ENCODE measurements around the gene CD83. TPM values are rescaled to one million over a fixed set of nuclear protein-coding genes. Genes with fewer than 3 reads are reported as not detected.

CD83 gene
- total RNA-seq, 2 experiments from 2014 or later = 15.0 to 26.2 TPM

DNA sequence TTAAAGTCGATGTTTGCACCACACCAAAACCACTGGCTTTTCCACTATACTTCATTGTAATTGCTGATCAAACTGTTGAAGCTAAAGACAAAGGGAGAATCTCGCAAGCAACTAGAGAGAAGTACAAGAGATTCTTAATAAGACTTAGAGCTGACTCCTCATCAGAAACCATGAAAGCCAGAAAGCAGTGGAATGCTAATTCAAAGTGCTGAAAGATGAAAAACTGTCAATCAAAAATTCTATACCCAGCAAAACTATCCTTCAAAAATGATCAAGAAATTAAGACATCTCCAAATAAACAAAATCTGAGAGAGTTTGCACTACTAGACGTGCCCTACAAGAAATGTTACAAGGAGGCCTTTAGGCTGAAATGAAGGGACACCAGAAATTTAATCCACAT, 52.6 kb downstream of the CD83 start:
- intact Hi-C loops (cut with micrococcal nuclease; ENCODE audit: unreplicated experiment) = no loop called here
- Histone ChIP-seq H3K27ac (ENCODE audit: low read depth, low read length, poor library complexity, severe bottlenecking) (no peak overlapping the region), H3K79me2 (ENCODE audit: insufficient read depth, low read depth, low read length) (no peaks in the 10 kb centered on the region), H3K9me3 (ENCODE audit: low read length) (peaks cover 42% of the 10 kb centered on the region), H3K36me3 (ENCODE audit: insufficient read depth, low read length) (no peaks in the 10 kb centered on the region), H3K4me2 (ENCODE audit: low read length) (no peak overlapping the region), H3K9me2 (ENCODE audit: insufficient read depth, low read length) (no peaks in the 10 kb centered on the region), H2AFZ (ENCODE audit: low read length) (no peak overlapping the region), H3K4me3 (ENCODE audit: low read depth, low read length, poor library complexity, severe bottlenecking) (no peak overlapping the region), H3K4me1 (ENCODE audit: insufficient read depth, low read length, poor library complexity, severe bottlenecking) (no peaks in the 10 kb centered on the region), H4K20me1 (ENCODE audit: insufficient read depth, low read length) (no peaks in the 10 kb centered on the region)
- BruUV-seq (replicated peaks) = no TSS peak
- DNase-seq (ENCODE audit: low spot score) = no peak
- TF ChIP-seq EZH2phosphoT487 (IDR thresholded peaks at IDR 0.05; ENCODE audit: borderline replicate concordance, low read depth, low read length) = no peak
- TF ChIP-seq, protein P1, sequence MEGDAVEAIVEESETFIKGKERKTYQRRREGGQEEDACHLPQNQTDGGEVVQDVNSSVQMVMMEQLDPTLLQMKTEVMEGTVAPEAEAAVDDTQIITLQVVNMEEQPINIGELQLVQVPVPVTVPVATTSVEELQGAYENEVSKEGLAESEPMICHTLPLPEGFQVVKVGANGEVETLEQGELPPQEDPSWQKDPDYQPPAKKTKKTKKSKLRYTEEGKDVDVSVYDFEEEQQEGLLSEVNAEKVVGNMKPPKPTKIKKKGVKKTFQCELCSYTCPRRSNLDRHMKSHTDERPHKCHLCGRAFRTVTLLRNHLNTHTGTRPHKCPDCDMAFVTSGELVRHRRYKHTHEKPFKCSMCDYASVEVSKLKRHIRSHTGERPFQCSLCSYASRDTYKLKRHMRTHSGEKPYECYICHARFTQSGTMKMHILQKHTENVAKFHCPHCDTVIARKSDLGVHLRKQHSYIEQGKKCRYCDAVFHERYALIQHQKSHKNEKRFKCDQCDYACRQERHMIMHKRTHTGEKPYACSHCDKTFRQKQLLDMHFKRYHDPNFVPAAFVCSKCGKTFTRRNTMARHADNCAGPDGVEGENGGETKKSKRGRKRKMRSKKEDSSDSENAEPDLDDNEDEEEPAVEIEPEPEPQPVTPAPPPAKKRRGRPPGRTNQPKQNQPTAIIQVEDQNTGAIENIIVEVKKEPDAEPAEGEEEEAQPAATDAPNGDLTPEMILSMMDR (conservative IDR thresholded peaks at IDR 0.05; ENCODE audit: low read length) = no peak
- POLR2A ChIA-PET = interaction anchor here (1.1 kb wide), 1 partner anchor 12 kb away, joined by 3 read pairs; no protein-coding TSS in a partner anchor
- CTCF ChIA-PET (ENCODE audit: unreplicated experiment) = no interaction called here

DNA sequence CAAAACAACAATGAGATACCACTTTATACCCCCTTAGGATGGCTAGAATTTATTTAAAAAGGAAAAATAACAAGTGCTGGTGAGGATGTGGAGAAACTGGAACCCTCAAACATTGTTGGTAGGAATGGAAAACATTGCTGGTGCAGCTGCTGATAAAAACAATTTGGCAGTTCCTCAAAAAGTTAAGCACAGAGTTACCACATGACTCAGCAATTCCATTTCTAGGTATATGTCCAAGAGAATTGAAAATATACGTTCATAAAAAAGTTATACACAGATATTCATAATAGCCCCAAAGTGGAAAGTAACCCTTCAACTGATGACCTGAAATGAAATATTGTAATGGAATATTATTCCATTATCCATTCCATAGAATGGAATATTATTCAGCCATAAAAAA, 55.0 kb downstream of the CD83 start:
- intact Hi-C loops (cut with micrococcal nuclease; ENCODE audit: unreplicated experiment) = no loop called here
- H2AFZ ChIP-seq (ENCODE audit: low read length) = no peak overlapping the region
- H4K20me1 ChIP-seq (ENCODE audit: insufficient read depth, low read length) = no peaks in the 10 kb centered on the region
- H3K27ac ChIP-seq (ENCODE audit: low read depth, low read length, poor library complexity, severe bottlenecking) = no peak overlapping the region
- ChIA-PET CTCF (ENCODE audit: unreplicated experiment) (no interaction called here), POLR2A (no interaction called here)
- H3K36me3 ChIP-seq (ENCODE audit: insufficient read depth, low read length) = no peaks in the 10 kb centered on the region
- H3K9me3 ChIP-seq (ENCODE audit: low read length) = peaks cover 42% of the 10 kb centered on the region
- no peak overlapping the region for H3K4me3 ChIP-seq (ENCODE audit: low read depth, low read length, poor library complexity, severe bottlenecking)
- no peaks in the 10 kb centered on the region for H3K4me1 ChIP-seq (ENCODE audit: insufficient read depth, low read length, poor library complexity, severe bottlenecking)
- TF ChIP-seq, protein P1 (conservative IDR thresholded peaks at IDR 0.05; ENCODE audit: low read length) = no peak
- TF ChIP-seq EZH2phosphoT487 (IDR thresholded peaks at IDR 0.05; ENCODE audit: borderline replicate concordance, low read depth, low read length) = no peak
- DNase-seq (ENCODE audit: low spot score) = no peak
- no peaks in the 10 kb centered on the region for H3K9me2 ChIP-seq (ENCODE audit: insufficient read depth, low read length)
- BruUV-seq (replicated peaks) = no TSS peak
- H3K4me2 ChIP-seq (ENCODE audit: low read length) = no peak overlapping the region
- H3K79me2 ChIP-seq (ENCODE audit: insufficient read depth, low read depth, low read length) = no peaks in the 10 kb centered on the region

DNA sequence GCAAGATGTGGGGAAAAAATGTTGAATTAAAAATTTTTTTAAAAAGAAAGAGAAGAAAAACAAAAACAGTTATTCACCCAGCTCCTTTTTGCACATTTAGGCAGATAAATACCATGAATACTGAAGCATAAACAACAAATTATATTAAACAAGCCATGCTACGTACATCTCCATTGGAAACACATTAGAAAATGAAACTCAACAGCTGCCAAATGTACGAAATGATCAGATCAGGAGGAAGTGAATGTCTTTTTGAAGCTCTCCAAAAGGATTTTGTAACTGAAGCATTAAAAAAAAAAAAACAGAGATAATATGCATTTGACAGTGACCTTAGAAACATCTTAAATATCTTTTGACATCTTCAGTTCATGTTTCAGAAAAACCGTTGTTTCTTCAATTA, 56.7 kb downstream of the CD83 start:
- Histone ChIP-seq H3K9me3 (ENCODE audit: low read length) (peaks cover 31% of the 10 kb centered on the region), H3K9me2 (ENCODE audit: insufficient read depth, low read length) (no peaks in the 10 kb centered on the region), H3K4me3 (ENCODE audit: low read depth, low read length, poor library complexity, severe bottlenecking) (no peak overlapping the region), H3K27ac (ENCODE audit: low read depth, low read length, poor library complexity, severe bottlenecking) (no peak overlapping the region), H3K4me2 (ENCODE audit: low read length) (no peak overlapping the region), H3K36me3 (ENCODE audit: insufficient read depth, low read length) (no peaks in the 10 kb centered on the region), H2AFZ (ENCODE audit: low read length) (no peak overlapping the region), H3K4me1 (ENCODE audit: insufficient read depth, low read length, poor library complexity, severe bottlenecking) (no peaks in the 10 kb centered on the region), H4K20me1 (ENCODE audit: insufficient read depth, low read length) (no peaks in the 10 kb centered on the region), H3K79me2 (ENCODE audit: insufficient read depth, low read depth, low read length) (no peaks in the 10 kb centered on the region)
- TF ChIP-seq EZH2phosphoT487 (IDR thresholded peaks at IDR 0.05; ENCODE audit: borderline replicate concordance, low read depth, low read length) = no peak
- TF ChIP-seq, protein P1 (conservative IDR thresholded peaks at IDR 0.05; ENCODE audit: low read length) = no peak
- ChIA-PET CTCF (ENCODE audit: unreplicated experiment) (no interaction called here), POLR2A (interaction anchor here (0.7 kb wide), 2 partner anchors 136 to 507 kb away, joined by 3 to 4 read pairs; no protein-coding TSS in a partner anchor)
- no peak for DNase-seq (ENCODE audit: low spot score)
- BruUV-seq (replicated peaks) = no TSS peak
- intact Hi-C loops (cut with micrococcal nuclease; ENCODE audit: unreplicated experiment) = no loop called here

All from OCI-LY7 (cell line).